B cell (primary cell): ENCODE results near the gene SUCLG2.

Experiments
- EZH2 ChIP-seq: IDR thresholded peaks from 2 replicates; pipeline ENCODE4 v1.6.1; 2012; ENCODE audit warnings: borderline replicate concordance, low read depth, mild to moderate bottlenecking, moderate library complexity, low read length; ENCODE audit not compliant: insufficient read depth, poor library complexity, severe bottlenecking
- TF ChIP-seq, protein P1 (sequence below): fragments of 200-600 bp; IDR thresholded peaks from one replicate; pipeline ENCODE4 v1.8.0; 2022; ENCODE audit warnings: antibody characterized with exemption, mild to moderate bottlenecking

DNA sequence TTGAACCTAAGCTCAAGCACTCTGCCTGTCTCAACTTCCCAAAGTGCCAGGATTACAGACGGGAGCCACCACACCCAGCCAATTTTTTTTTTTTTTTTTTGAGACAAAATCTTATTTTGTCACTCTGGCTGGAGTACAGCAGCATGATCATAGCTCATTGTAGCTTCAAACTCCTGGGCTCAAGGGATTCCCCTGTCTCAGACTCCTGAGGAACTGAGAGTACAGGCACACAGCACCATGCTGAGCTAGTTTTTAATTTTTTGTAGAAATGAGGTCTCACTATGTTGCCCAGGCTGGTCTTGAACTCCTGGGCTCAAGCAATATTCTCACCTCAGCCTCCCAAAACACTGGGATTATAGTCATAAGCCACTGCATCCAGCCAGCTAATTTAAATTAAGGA lies 36.8 kb upstream of the SUCLG2 start:
- TF ChIP-seq, protein P1, sequence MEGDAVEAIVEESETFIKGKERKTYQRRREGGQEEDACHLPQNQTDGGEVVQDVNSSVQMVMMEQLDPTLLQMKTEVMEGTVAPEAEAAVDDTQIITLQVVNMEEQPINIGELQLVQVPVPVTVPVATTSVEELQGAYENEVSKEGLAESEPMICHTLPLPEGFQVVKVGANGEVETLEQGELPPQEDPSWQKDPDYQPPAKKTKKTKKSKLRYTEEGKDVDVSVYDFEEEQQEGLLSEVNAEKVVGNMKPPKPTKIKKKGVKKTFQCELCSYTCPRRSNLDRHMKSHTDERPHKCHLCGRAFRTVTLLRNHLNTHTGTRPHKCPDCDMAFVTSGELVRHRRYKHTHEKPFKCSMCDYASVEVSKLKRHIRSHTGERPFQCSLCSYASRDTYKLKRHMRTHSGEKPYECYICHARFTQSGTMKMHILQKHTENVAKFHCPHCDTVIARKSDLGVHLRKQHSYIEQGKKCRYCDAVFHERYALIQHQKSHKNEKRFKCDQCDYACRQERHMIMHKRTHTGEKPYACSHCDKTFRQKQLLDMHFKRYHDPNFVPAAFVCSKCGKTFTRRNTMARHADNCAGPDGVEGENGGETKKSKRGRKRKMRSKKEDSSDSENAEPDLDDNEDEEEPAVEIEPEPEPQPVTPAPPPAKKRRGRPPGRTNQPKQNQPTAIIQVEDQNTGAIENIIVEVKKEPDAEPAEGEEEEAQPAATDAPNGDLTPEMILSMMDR, result no peak
- no peak for TF ChIP-seq EZH2
